RKO (cell line): ENCODE measurements around the gene E2F1.

ENCODE experiments used
- DNase-seq: peaks from one replicate; pipeline ENCODE4 v3.0.0-alpha.2; 2016; ENCODE audit warnings: low spot score

E2F1 gene, protein sequence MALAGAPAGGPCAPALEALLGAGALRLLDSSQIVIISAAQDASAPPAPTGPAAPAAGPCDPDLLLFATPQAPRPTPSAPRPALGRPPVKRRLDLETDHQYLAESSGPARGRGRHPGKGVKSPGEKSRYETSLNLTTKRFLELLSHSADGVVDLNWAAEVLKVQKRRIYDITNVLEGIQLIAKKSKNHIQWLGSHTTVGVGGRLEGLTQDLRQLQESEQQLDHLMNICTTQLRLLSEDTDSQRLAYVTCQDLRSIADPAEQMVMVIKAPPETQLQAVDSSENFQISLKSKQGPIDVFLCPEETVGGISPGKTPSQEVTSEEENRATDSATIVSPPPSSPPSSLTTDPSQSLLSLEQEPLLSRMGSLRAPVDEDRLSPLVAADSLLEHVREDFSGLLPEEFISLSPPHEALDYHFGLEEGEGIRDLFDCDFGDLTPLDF

DNA sequence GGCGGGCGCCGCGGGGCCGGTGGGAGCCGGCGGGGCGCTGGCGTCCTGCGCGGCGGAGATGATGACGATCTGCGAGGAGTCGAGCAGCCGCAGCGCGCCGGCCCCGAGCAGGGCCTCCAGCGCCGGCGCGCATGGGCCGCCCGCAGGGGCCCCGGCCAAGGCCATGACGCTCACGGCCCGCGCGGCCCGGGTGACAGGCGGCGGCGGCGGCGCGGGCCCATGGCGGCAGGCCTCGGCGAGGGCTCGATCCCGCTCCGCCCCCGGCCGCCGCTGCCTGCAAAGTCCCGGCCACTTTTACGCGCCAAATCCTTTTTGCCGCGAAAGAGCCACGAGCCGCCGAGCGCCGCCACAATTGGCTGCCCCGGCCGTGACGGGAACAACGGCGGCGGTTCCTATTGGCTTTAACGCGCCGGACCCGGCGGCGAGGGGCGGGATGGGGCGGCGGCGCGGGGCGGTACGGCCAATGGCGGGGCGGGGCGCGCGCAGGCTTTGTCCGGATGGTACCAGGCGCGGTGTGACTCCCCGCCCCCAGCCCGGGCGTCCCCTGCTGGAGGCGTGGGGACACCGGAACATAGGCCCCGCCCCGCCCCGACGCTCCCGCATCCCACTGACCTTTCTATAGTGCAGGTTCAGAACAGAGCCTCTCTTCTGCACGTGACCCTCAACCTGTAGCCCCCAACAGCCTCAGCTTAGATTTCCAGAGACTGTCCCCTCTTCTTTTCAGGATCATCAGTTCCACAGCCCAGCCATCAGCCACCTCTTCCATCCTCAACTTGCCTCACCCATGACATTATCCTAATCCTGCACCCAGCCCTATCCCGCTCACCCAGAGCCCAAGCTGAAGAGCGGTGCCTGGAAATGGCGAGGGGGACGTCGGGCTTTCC lies at the start of gene E2F1:
Gene E2F1 (minus strand): TSS at position 286 of the 884 bp plus-strand sequence. CDS start 121 bp downstream, at position 165.
- DNase-seq, result peak; percentile 97

DNA sequence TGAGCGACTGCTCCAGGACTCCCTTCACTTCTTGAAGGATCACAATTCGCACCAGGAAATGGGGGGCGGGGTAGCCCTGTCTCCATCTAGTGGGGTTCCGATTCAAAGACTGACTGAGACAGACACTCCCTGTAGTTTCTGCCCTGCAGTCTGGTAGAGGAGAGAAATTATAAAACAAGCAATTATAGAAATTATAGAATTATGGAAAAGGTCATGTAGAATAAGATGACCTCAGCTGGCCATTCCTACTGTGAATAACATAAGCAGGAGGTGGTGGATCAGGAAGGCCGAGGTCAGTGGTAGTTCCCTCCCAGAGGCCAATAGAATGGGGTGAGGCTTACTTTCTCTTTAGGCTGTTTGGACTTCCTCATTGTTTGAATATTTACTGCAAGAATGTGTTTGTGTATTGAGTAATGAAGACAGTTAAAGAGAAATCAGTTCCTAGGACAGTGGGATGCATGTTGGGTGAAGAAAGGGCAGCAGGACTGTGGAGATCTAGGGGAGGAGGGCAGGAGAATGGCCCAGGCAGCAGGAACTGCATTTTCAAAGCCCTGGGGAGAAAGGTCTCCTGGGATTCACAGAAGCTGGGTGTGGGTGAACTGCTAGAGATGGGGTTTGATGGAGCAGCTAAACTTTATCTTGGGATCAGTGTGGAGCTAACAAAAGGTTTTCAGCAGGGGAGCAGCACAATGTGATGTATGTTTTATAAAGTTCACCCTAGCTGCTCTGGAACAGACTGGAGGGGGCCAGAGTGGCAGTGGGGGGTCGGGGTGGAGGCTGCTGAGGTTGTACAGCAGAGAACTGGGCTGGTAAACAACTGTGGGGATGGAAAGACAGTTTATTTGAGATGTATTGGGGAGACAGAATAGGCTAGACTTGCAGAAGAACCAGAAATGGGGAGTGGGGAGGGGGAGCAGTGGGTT lies 47.7 kb upstream of the E2F1 start:
- peak; percentile 41 for DNase-seq

DNA sequence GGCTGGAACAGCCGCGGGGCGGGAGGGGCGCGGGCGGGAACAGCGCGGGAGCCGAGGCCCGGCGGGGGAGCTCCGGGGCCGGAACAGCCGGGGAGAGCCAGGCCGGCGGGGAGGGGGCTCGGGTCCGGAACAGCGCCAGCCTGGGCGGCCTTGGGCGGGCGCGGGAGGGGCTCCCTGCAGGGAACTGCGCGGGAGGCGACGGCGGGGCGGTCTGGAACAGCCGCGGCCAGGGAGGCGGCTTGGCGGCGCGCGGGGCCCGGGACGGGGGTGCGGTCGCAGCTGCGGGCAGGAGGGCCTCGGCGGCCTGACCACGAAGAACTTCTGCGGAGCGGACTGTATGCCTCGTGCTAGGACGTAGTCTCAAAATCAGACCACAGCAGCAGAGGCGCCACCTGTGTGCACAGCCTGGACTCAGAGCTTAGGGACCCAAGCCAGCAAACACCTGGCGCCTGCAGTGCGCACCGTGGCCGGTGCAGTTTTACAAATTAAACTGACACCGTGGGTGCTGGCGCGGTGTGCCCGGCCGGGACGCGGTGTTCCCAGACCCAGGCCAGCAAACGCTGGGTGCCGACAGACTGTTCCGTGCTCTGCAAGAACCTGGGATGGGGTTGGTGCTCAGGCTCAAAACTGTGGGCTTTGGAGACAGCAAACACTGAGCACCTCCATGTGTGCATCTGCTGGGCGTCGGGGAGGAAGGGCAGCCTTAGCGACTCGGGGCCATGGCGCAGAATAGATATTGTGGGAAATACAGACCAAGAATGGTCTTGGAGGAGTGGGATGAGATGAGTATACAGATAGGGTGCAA lies 46.2 kb upstream of the E2F1 start:
- no peak for DNase-seq

DNA sequence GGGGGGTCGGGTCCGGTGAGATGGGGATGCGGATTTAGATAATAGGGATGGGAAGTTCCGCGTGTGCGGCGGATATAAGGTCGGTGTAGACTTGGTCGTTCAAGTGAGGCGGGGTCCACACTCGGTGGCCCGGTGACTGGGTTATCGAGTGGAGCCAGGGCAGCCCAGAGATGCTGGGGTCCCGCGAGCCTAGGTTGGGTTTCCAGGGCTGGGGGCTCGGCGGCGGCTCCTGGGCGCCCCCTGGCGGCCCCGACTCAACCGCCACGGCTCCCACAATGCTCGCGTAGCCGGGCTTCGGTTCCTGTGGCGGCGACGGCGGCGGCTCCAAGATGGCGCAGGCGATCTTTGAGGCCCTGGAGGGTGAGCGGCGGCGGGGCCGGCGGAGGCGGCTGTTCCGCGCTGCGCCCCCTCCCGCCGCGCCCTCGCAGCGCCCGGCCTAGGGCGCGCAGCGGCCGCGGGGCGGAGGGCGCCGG lies 45.5 kb upstream of the E2F1 start, which contains the start of gene ZNF341:
Gene ZNF341 (plus strand): TSS at position 304 of the 473 bp plus-strand sequence. CDS start 26 bp downstream, at position 330.
- DNase-seq, result peak; percentile 89

DNA sequence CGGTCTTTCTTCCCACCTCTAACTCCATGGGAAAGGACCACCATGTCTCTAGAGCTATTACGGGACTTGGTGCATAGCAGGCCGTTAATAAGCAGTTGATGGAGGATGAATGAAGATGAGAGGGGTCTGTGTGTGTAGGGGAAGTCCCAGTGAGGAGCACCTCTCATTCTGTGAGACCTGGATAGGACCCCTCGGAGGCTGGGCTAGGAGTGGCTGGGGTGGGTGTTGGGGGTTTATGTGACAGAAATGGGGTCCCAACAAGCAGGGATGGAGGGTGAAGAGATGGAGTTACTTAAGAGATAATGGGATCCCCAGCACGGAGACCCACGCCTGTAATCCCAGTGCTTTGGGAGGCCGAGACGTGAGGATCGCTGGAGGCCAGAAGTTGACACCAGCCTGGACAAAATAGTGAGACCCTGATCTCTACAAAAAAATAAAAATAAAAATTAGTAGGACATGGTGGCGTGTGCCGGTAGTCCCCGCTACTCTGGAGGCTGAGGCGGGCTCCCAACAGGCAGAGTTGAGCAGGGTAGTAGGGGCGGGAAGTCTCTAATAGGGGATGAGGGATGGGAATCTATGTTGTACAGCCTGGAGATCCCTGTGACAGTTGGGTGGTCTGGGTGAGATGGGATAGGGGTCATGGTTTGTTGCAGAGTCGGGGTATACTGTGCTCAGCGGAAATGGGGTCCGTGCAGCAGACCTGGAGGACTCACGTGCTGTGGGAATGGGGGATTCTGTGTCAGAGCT lies 44.9 kb upstream of the E2F1 start:
- DNase-seq, result no peak

DNA sequence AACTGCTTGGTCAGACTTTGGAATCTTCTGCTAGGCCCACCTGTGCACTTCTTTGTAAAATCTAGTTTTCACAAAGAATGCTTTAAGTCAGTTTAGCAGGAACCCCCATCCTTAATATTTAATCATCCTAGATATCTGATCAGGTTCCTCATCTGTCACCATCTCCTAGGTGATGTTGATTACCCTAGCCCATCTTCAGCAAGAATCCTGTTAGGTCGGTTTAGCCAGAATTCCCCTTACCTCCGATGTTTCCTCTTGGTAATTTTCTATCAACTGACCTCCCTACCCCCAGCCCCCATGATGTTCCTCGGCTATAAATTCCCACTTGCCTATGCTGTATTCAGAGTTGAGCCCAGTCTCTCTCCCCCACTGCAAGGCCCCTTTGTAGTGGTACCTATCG lies 42.9 kb upstream of the E2F1 start:
- no peak for DNase-seq

DNA sequence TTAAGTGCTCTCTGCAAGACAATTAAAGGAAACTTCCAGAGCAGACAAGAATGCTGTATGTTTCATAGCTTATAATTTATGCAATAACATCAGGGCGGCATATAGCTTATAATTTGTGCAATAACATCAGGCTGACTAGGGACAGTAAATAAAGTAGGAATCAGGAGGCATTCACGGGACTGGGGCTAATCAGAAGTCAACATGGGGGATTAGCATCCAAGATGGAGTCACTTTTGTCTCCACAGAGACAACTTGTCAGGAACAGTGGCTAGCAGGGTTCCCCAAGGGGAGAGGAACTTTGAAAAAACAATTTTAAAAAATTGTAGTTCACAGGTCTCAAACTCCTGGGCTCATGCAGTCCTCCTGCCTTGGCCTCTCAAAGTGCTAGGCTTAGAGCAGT lies 42.3 kb upstream of the E2F1 start:
- no peak for DNase-seq

DNA sequence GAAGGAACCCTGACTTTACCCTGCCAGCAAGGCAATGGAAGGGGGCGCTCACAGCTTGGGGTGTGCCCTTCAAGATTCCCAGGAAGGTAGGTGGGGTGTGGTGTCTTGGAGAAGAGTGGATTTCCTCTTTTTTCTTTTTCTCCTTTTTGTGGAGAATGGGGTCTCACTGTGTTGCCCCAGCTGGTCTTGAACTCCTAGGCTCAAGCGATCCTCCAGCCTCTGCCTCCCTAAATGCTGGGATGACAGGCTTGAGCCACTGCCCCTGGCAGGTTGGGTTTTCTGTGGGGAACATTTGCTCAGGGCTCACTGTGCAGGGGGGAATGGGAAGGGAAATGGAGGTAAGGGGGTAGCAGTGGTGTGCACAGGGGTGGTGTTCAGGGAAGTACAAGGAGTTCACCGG lies 41.6 kb upstream of the E2F1 start:
- DNase-seq, result no peak

DNA sequence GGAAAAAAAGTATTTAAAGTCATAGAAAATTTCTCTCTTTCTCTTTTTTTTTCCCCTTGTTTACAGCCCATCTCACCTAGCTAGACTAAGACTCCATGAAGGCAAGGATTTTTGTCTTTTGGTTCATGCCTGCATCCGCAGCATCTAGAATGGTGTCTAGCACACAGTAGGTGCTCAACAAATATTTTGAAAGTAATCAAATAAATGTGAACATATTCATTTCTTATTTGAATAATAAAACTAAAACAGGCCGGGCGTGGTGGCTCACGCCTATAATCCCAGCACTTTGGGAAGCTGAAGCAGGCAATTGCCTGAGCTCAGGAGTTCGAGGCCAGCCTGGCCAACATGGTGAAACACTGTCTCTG lies 40.9 kb upstream of the E2F1 start:
- no peak for DNase-seq

DNA sequence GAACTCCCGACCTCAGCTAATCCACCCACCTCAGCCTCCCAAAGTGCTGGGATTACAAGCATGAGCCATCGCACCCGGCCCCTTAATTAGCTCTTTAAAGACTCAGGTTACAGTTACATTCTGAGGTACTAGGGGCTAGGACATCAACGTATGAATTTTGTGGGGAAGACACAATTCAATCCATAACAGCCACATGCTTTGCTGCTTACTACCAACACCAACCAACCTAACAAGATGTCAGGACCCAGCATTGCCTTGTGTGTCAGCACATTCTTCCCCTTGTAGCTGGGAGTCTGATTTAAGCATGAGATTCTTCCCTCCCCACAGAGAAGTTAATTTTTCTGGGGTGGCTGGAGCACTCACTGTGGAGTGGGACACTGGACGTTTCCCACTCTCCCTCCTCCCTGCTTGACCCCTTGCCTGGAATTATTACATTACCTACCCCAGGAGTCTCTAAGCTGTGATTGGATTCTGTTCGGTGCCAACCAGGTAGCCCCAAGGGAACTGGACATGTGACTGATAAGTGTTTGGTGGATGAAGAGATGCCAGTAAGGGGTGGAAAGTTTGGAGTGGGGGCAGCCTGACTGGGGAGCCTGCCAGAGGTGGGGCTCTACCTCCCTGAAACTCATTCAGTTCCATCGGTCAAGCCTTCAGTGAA lies 39.6 kb upstream of the E2F1 start:
- no peak for DNase-seq

DNA sequence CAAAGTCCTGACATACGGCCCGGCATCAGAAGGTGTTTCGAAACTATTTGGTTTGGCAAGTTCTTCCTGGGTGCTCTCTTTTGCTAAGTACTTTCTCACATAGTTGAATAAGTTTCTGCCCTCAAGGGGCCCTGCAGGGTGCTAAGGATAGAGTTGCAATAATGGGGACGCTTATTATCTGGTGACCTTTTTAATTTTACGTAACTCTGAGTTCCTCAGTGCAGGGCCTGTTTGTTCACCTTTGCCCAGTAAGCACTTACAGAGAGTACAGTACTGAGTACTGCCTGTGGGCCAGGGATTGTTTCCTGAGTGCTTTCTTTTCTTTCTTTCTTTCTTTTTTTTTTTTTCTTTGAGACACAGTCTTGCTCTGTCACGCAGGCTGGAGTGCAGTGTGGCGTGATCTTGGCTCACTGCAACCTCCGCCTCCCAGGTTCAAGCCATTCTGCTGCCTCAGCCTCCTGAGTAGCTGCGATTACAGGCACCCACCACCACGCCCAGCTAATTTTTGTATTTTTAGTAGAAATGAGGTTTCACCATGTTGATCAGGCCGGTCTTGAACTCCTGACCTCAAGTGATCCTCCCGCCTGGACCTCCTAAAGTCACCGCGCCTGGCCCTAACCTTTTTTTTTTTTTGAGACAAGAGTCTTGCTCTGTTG lies 38.4 kb upstream of the E2F1 start:
- no peak for DNase-seq

DNA sequence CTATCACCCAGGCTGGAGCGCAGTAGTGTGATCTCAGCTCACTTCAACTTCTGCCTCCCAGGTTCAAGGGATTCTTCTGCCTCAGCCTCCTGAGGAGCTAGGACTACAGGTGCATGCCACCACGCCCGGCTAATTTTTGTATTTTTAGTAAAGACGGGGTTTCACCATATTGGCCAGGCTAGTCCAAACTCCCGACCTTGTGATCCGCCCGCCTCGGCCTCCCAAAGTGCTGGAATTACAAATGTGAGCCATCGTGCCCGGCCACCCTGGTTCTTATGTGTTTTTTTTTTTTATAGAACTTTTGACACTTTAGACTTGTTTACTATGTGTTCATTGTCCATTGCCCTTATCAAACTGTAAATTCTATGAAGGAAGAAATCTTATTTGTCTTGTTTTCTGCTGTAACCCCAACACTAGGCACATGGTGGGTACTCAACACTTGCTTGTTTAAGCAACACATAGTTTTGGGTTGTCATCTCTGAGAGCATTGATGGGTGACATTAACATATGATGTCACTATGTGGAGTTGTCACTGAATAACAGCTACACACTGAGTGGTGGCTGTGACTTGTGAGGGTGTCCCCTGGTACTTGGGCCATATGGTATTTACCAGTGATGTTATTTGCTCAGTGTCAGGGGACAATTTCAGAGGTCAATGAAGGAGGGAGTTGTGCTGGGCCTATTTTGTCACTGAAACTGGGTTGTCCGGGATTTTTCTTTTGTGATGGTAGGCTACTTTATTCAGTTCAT lies 35.4 kb upstream of the E2F1 start:
- DNase-seq, result no peak

DNA sequence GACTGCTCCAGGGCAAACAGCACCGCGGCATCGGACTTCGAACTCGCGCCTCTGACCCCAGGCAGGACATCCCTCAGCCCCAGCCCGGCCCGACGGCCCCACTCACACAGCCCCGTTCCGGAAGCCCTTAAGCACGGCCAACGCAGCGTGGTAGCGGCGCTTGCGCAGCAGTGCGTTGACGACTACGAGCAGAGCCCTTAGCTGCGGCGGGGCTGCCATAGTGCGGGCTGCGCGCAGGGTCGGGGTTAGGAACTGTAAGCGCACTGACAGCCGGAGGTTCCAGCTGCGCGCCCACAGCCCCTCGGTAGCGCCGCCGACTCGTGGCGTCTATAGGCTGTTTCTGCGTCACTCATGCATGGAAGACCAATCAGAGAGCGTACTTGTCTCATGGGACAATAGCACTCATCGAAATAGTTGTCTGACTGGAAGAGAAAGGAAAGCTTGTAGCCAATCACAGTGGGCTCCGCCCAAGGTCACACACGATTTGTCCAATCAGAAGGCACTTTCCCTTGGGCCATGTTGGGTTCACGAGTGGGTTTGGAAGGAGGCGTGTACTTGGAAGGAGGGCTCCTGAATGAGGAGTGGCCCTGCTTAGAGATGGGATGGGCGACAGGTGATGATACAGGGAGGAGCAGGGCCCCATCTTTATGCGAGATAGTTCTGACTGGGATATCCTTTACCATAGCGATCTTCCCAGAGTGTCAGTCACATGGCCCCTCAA lies 34.0 kb upstream of the E2F1 start, which contains the start of gene PXMP4:
Gene PXMP4 (minus strand): TSS at position 322 of the 721 bp plus-strand sequence. CDS start 103 bp downstream, at position 219.
- no peak for DNase-seq

DNA sequence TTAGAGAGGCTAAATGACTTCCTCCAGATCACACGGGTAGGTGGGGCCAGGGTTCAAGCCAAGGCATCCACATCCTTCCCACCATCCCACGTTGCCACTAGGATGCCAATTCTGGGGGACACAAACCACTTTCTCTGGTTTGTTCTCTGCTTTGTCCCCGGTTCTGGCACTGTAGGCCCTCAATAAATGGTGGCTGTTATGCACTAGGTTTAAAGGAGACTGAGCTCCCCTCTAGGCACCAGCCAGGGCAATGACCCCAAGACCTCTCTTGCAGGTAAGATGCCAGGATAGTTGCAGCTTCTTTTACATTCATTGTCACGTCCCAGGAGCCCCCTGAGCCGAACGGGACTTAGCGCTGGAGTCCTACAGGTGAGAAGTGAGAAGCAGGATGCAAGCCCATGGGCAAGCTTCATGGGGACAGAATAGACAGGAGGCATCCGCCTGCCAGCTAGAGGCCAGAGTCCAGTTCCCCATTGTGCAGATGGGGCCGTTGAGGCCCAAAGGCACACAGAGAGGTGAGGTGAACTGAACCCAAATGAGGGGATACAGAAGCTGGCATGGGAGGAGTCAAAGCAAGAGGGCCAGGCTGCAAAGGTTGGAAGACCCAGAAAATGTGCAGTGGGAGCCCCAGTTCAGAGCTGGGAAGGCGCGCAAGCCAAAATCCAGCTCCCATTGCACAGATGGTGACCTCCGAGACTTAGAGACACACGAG lies 33.2 kb upstream of the E2F1 start:
- DNase-seq, result no peak

DNA sequence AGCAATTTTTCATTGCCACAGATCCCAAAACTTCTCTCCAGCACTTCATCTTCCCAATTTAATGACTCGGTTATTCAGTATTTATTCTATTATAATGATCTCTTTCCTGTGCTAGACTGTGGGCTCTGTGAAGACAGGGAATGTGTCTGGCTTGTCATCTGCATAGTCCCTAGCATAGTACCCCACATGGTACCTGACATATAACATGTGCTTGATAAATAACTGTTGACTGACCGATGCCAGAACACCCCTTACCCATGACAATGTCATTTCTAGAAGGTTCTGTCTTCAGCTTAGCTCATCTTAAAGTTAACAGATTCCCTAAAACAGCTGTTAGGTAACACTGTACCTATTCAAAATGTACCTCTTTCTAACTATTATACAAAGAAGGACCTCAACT lies 30.3 kb upstream of the E2F1 start:
- DNase-seq, result no peak

DNA sequence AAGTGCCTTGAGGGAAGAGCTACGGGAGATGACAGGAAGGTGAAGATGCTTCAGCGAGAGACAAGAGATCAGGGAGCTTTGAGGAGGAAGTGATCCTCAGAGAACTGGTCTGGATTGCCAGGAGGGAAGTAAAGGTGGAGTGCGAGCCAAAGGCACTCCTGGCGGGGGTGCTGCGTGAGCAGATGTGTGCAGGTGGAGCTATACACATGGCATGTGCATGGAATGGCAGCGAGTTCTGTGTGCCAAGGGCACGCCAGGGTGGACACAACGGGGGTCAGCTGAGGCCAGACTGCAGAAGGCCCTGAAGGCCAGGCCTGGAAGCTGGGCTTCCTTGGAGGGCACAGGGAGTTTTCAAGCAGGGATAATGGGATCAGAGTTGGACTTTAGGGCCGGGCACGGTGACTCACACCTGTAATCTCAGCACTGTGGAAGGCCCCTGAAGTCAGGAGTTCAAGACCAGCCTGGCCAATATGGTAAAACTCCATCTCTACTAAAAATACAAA lies 27.7 kb upstream of the E2F1 start:
- DNase-seq, result no peak

DNA sequence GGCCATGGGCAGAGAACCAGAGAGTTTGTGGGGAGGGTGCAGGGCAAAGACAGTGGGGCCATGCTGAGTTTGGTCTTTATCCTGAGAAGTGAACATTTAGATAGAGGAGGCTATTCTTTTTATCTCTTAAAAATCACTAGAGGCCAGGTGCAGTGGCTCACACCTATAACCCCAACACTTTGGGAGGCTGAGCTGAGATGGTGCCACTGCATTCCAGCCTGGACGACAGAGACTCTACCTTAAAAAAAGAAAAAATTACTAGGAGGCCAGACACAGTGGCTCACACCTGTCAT lies 25.2 kb upstream of the E2F1 start:
- DNase-seq, result no peak
